Neural cell (in vitro differentiated cells): Measurements from ENCODE around the gene WDR20.

Experiments used
- EP300 ChIP-seq: fragments of 450-650 bp; conservative IDR thresholded peaks from 2 replicates; pipeline ENCODE4 v1.6.1; 2014; ENCODE audit warnings: antibody characterized with exemption, mild to moderate bottlenecking, moderate library complexity; ENCODE audit not compliant: poor library complexity, severe bottlenecking
- EZH2 ChIP-seq: fragments of 200-600, 300-800 bp; shearing (Covaris generic), sonication (generic); IDR thresholded peaks from 2 replicates; pipeline ENCODE4 v1.6.1; 2014; ENCODE audit warnings: antibody characterized with exemption, low read length, borderline replicate concordance, mild to moderate bottlenecking; ENCODE audit not compliant: insufficient read depth, poor library complexity, severe bottlenecking
- POLR2AphosphoS5 ChIP-seq: IDR thresholded peaks from 2 replicates; pipeline ENCODE4 v1.6.1; 2012
- TAF1 ChIP-seq: IDR thresholded peaks from 2 replicates; pipeline ENCODE4 v1.6.1; 2012; ENCODE audit warnings: low read depth
- TF ChIP-seq, protein P1 (sequence below): fragments of 450-650 bp; IDR thresholded peaks from 2 replicates; pipeline ENCODE4 v1.5.1; 2014; ENCODE audit warnings: antibody characterized with exemption, mild to moderate bottlenecking, moderate library complexity; ENCODE audit not compliant: poor library complexity, severe bottlenecking
- TF ChIP-seq, protein P2 (sequence below): IDR thresholded peaks from 2 replicates; pipeline ENCODE4 v1.6.1; 2012; ENCODE audit warnings: borderline replicate concordance

DNA sequence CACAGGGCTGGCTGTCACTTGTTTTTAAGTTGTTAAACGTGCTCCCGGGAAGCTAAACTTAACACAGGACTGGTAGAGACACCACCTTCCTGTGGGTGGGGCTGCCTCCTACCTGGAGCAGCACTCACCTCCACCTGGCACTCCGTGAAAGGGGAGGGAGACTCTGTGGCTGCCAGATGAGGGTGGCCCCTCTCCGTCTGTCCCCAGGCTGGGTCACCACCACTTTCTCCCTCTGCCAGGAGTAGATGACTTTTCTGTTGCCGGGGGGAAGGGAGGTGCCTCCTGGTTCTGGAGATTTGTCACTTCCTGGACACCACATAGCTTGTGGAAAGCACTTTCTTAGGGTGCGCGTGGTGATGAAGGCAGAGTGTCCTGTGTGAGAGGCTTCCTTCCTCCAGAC, 81.3 kb downstream of the WDR20 start:
- TF ChIP-seq, protein P1, sequence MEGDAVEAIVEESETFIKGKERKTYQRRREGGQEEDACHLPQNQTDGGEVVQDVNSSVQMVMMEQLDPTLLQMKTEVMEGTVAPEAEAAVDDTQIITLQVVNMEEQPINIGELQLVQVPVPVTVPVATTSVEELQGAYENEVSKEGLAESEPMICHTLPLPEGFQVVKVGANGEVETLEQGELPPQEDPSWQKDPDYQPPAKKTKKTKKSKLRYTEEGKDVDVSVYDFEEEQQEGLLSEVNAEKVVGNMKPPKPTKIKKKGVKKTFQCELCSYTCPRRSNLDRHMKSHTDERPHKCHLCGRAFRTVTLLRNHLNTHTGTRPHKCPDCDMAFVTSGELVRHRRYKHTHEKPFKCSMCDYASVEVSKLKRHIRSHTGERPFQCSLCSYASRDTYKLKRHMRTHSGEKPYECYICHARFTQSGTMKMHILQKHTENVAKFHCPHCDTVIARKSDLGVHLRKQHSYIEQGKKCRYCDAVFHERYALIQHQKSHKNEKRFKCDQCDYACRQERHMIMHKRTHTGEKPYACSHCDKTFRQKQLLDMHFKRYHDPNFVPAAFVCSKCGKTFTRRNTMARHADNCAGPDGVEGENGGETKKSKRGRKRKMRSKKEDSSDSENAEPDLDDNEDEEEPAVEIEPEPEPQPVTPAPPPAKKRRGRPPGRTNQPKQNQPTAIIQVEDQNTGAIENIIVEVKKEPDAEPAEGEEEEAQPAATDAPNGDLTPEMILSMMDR = no peak
- TF ChIP-seq POLR2AphosphoS5 (peak; percentile 3), TAF1 (no peak), EZH2 (no peak), EP300 (no peak)
- TF ChIP-seq, protein P2, sequence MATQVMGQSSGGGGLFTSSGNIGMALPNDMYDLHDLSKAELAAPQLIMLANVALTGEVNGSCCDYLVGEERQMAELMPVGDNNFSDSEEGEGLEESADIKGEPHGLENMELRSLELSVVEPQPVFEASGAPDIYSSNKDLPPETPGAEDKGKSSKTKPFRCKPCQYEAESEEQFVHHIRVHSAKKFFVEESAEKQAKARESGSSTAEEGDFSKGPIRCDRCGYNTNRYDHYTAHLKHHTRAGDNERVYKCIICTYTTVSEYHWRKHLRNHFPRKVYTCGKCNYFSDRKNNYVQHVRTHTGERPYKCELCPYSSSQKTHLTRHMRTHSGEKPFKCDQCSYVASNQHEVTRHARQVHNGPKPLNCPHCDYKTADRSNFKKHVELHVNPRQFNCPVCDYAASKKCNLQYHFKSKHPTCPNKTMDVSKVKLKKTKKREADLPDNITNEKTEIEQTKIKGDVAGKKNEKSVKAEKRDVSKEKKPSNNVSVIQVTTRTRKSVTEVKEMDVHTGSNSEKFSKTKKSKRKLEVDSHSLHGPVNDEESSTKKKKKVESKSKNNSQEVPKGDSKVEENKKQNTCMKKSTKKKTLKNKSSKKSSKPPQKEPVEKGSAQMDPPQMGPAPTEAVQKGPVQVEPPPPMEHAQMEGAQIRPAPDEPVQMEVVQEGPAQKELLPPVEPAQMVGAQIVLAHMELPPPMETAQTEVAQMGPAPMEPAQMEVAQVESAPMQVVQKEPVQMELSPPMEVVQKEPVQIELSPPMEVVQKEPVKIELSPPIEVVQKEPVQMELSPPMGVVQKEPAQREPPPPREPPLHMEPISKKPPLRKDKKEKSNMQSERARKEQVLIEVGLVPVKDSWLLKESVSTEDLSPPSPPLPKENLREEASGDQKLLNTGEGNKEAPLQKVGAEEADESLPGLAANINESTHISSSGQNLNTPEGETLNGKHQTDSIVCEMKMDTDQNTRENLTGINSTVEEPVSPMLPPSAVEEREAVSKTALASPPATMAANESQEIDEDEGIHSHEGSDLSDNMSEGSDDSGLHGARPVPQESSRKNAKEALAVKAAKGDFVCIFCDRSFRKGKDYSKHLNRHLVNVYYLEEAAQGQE = no peak
